Measurements from ENCODE around the gene RSPH1. TPM values are rescaled to one million over a fixed set of nuclear protein-coding genes. Genes with fewer than 3 reads are reported as not detected.

RSPH1 gene
- polyA plus RNA-seq, 3 donors: 0.13 to 1.6 (median 0.34) TPM

DNA sequence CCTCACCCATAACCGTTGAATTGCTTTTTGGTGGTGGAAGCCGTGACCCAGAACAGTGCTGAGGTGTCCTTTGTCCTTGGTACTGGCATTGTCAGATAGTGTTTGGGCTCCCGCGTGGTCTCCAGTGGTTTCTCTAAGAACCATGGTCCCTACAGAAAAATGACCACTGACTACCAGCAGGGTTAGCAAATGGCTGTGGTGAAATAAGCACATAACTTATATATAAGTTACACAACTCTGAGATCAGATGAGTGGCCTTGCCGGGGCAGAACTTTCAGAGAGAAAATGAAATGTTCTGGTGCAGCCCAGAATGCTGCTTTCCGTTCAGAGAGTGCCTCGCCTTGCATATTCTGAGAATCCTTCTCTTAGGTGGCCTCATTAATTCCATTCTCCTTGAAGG is 22.6 kb upstream of the RSPH1 start:
- WGBS, 3 donors: 90 to 96% (median 92%) methylated on average over 7 of the region's 7 CpGs
- no peak overlapping the region for H3K27ac ChIP-seq (ENCODE audit: low read depth, low read length)

DNA sequence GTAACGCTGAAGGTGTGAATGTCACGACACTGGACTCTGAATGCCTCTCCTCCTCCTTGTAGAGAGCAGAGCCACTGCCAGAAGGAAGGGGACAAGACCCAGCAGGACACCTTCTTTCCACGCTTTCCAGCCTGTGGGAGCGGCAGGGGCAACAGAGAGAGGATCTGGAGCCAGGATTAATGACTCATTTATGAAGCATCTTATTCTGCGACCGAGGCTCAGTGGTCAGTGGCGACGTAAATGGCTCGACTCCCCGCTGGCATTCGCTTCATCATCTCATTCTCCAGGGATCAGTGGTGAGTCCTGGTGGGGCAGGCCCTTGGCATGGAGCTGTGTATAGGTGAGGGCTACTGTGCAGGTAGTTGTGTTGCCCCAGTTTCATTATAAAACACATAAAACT is 22.2 kb upstream of the RSPH1 start:
- H3K27ac ChIP-seq (ENCODE audit: low read depth, low read length): no peak overlapping the region
- 74 to 95% (median 84%) methylated on average over 11 of the region's 11 CpGs for WGBS, 3 donors

DNA sequence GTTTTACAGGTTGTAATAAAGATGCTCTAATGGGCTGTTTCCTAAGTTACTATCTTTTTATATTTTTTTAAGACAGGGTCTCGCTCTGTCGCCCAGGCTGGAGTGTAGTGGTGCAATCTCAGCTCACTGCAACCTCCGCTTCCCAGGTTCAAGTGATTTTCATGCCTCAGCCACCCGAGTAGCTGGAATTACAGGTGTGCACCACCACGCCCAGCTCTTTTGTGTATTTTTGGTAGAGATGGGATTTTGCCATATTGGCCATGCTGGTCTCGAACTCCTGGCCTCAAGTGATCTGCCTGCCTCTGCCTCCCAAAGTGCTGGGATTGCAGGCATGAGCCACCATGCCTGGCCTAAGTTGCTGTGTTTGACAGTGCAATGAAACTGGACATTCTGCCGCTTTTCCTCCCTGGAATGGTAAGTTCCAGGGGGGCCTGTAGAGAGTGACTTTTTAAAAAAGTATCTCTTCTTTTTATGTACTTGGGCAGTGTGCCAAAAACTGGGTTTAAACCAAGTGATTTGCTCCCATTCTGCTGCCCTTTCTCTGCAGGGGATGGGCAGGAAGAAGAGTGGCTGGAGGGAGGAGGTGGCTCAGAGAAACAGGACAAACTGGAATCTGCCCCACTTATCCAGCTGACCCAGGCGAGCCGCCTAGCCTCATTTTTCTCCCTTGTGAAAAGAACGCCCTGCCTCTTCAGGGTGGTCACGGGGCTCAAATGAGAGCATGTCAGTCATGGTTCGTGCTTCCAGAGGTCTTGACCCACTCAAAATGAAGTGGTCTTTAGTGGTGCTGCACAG is 19.9 kb upstream of the RSPH1 start:
- 78 to 94% (median 92%) methylated on average over 12 of the region's 12 CpGs for WGBS, 3 donors
- H3K27ac ChIP-seq (ENCODE audit: low read depth, low read length): no peak overlapping the region

GRCh38 chr21:42514883-42515228 is 18.8 kb upstream of the RSPH1 start:
- 18 to 25% (median 20%) methylated on average over 5 of the region's 5 CpGs for WGBS, 3 donors
- H3K27ac ChIP-seq (ENCODE audit: low read depth, low read length): no peak overlapping the region

GRCh38 chr21:42513985-42514882 is 18.2 kb upstream of the RSPH1 start:
- WGBS, 3 donors: 0 to 1% (median 1%) methylated on average over 63 to 77 of the region's 77 CpGs
- H3K27ac ChIP-seq (ENCODE audit: low read depth, low read length): no peak overlapping the region

- no peak within 1 kb of the TSS for H3K27ac ChIP-seq (ENCODE audit: low read depth, low read length)
- 13 to 16% (median 14%) methylated on average over 71 to 88 of the region's 88 CpGs for WGBS, 3 donors
Observed at GRCh38 chr21:42513151-42513984, 17.3 kb upstream of the RSPH1 start, which contains the start of gene SLC37A1. TSS of gene SLC37A1 (plus strand) at chr21:42513852. CDS start at chr21:42518455, 4,603 bp downstream.

GRCh38 chr21:42512346-42513034 is 16.5 kb upstream of the RSPH1 start:
- no peak overlapping the region for H3K27ac ChIP-seq (ENCODE audit: low read depth, low read length)
- 91 to 96% (median 92%) methylated on average over 16 of the region's 16 CpGs for WGBS, 3 donors

GRCh38 chr21:42509244-42509643 is 13.2 kb upstream of the RSPH1 start:
- 74 to 87% (median 74%) methylated on average over 11 of the region's 11 CpGs for WGBS, 3 donors
- H3K27ac ChIP-seq (ENCODE audit: low read depth, low read length): no peak overlapping the region

- WGBS, 3 donors: 86 to 88% (median 87%) methylated on average over 2 of the region's 2 CpGs
- H3K27ac ChIP-seq (ENCODE audit: low read depth, low read length): no peak overlapping the region
Observed at GRCh38 chr21:42508371-42508770, 12.3 kb upstream of the RSPH1 start.

- no peak overlapping the region for H3K27ac ChIP-seq (ENCODE audit: low read depth, low read length)
- 91 to 96% (median 93%) methylated on average over 4 of the region's 4 CpGs for WGBS, 3 donors
Observed at GRCh38 chr21:42507418-42507817, 11.4 kb upstream of the RSPH1 start.

GRCh38 chr21:42505090-42505726 is 9.2 kb upstream of the RSPH1 start:
- WGBS, 3 donors: 56 to 83% (median 75%) methylated on average over 3 of the region's 3 CpGs
- no peak overlapping the region for H3K27ac ChIP-seq (ENCODE audit: low read depth, low read length)

GRCh38 chr21:42503711-42504110 is 7.7 kb upstream of the RSPH1 start:
- WGBS, 3 donors: 53 to 81% (median 57%) methylated on average over 4 of the region's 4 CpGs
- no peak overlapping the region for H3K27ac ChIP-seq (ENCODE audit: low read depth, low read length)

- no peak overlapping the region for H3K27ac ChIP-seq (ENCODE audit: low read depth, low read length)
- WGBS, 3 donors: 65 to 85% (median 81%) methylated on average over 5 of the region's 5 CpGs
Observed at GRCh38 chr21:42500736-42501135, 4.7 kb upstream of the RSPH1 start.

DNA sequence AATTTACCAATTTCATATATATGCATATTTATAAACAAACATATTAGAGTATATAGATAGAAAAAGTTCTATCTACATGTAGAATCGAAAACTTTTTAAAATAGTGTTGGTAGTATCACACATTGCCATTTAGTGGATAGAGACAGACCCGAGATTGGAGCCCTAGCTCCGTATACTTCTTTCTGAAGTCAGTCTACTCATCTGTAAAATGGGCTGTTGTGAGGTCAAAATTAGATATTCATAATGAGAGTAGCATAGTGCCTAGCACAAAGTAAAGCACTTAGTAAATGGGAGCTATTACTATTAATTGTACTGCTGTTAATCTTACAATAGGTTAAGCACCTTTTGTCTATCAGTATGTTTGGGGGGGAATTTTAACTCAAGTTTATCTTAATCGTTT is 4.2 kb upstream of the RSPH1 start:
- H3K27ac ChIP-seq (ENCODE audit: low read depth, low read length): no peak overlapping the region
- WGBS, 3 donors: 86 to 91% (median 87%) methylated on average over 4 of the region's 4 CpGs

DNA sequence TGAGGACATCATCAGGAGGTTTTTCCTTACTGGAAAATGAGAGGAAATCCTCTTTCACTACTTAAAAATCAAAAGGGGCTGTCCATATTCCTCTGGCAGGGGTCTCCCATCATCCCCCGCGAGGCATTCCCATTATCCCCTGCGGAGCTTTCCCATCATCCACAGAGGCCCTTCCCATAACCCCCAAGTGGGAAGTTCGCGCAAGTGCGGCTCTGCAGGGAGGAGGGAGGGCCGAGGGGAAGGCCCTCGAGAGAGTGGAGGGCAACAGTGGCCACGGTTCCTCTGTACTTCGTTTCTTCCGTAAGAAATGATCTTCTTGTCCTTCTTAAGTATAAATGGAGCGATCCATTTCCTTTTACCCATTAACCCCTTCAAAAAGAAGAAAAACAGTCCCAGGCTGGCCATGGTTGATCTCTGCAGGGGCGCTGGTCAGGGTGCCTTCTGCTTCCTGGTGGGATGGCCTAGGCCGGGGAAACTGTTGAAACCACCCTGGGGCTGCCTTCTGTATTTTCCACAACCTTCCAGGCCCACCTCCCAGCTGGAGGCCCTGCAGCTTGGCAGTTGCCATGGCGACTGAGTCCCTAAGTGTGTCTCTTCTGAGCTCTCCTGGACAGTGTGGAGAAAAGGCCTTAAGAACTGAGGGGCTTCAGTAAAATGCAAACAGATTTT is 3.6 kb upstream of the RSPH1 start:
- WGBS, 3 donors: 73 to 79% (median 78%) methylated on average over 15 of the region's 15 CpGs
- no peak overlapping the region for H3K27ac ChIP-seq (ENCODE audit: low read depth, low read length)

DNA sequence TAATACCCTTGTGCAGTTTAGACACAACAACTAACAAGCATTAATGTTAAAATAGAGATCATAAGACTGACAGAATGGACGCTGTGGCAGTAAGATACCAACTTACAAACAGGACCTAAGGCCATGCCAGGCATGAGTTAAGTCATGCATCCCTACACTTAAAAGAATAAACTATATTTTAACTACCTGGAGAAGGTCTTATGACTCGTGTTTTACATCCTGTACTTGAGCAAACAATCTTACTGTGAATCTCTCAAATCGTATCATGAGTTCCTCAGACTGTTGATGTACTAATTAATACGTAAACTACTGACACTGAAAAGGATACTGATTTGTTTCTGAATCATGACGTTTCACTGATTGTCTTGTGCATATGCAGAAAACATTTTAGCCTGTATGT is 2.0 kb upstream of the RSPH1 start:
- WGBS, 3 donors: 80 to 84% (median 82%) methylated on average over 5 of the region's 5 CpGs
- no peak overlapping the region for H3K27ac ChIP-seq (ENCODE audit: low read depth, low read length)

- WGBS, 3 donors: 17 to 29% (median 27%) methylated on average over 19 of the region's 19 CpGs
- no peak overlapping the region for H3K27ac ChIP-seq (ENCODE audit: low read depth, low read length)
Observed at GRCh38 chr21:42496839-42497202, 797 bp upstream of the RSPH1 start.
